GM12801 (cell line): ENCODE data around the gene SUSD3.

ENCODE experiments used
- TF ChIP-seq, protein P1 (sequence below): IDR thresholded peaks from one replicate; pipeline ENCODE4 v1.5.1; 2011; ENCODE audit warnings: control low read depth; ENCODE audit not compliant: insufficient read length; ENCODE audit errors: extremely low read depth

Gene SUSD3

DNA sequence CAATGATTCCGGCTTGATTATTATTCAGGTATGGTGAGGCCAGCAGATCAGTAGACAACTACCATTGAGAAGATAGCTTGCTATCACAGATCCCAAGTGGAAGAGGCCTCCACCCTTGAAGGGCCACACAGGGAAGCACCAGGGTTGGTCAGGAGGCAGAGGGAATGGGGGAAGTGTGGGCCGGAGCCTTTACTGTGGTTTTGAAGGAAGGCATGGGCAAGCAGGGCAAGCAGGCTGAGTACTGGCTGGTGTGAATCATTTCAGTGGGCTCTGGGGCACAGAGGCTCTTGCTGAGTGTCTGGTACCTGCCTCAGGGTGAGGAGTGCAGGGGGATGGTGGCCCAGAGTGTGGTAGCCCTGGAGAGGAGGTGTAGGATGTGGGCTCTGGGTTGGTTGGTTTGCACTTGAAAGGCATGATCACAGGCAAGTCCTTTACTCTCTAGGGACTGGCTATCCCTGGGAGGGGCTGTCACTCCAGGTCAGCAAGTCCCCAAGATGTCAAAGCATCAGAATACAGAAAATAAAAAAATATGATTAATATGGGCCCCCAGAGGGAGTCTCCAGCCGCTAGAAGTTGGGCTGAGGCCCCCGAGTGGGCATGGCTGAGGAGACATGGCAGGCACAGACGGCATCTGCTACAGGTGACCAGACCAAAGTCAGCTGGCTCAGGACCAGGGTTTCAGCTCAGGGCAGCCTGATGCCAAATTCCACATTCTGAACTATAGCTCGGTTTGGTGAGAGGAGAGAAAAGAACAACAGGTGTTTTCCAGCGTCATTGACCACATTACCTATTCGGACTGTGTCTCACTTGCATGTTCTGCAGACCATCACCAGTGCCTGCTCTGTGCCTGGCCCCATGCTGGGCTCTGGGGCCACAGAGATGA, 9.7 kb upstream of the SUSD3 start:
- TF ChIP-seq, protein P1, sequence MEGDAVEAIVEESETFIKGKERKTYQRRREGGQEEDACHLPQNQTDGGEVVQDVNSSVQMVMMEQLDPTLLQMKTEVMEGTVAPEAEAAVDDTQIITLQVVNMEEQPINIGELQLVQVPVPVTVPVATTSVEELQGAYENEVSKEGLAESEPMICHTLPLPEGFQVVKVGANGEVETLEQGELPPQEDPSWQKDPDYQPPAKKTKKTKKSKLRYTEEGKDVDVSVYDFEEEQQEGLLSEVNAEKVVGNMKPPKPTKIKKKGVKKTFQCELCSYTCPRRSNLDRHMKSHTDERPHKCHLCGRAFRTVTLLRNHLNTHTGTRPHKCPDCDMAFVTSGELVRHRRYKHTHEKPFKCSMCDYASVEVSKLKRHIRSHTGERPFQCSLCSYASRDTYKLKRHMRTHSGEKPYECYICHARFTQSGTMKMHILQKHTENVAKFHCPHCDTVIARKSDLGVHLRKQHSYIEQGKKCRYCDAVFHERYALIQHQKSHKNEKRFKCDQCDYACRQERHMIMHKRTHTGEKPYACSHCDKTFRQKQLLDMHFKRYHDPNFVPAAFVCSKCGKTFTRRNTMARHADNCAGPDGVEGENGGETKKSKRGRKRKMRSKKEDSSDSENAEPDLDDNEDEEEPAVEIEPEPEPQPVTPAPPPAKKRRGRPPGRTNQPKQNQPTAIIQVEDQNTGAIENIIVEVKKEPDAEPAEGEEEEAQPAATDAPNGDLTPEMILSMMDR = no peak

DNA sequence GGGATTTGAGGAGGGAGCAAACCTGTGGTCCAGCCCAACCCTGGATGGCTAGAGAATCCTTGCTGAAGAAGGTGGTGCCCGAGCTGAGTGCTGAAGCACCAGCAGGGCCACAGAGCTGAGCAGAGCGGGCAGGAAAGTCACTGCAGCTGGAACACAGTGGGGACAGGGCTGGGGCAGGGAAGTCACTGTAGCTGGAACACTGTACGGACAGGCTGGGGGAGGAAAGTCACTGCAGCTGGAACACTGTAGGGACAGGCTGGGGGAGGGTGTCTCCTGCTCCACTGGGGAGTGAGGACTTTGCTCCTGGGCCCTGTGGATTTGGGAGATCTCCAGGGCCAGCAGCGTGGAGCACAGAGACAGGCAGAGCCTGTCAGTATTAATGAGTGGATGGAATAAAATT, 9.0 kb upstream of the SUSD3 start:
- TF ChIP-seq, protein P1 = no peak

DNA sequence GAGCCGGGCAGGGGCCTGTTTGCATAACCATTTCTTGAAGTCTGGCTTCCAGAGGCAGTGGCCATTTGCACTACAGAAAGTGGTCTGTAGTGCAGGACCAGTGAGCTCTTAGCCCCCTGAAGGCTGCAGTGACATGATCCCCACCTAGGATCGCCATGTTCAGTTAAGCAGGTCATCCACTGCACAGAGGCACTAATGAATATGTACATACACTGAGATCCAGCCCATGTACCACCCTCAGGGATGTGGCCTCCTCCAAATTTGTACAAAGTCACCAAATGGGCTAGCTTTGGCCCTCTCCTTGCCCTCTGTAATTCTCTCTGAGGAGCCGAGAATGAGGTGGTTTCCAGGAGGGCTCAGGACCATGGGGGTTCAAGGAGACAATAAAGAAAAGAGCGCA, 8.3 kb upstream of the SUSD3 start:
- TF ChIP-seq, protein P1 = no peak

DNA sequence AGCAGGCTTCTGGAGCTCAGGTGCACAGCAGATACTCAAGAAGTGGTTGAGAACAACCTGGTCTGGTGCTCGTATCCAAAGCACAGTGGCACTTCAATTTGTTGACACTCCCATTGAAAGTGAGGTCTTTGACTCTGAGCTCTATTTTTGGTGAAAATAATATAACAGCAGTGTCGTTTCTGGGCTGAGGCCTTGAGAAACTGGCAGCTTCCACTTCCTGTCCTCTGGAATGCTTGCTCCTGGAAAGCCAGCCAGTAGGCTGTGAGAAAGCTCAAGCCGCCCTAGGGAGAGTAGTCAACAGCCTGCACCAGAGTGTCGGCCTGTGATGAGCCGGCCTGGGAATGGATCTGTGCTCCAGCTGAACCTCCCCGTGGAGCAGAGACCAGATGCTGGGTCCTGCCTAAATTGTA, 6.8 kb upstream of the SUSD3 start:
- TF ChIP-seq, protein P1 = no peak

DNA sequence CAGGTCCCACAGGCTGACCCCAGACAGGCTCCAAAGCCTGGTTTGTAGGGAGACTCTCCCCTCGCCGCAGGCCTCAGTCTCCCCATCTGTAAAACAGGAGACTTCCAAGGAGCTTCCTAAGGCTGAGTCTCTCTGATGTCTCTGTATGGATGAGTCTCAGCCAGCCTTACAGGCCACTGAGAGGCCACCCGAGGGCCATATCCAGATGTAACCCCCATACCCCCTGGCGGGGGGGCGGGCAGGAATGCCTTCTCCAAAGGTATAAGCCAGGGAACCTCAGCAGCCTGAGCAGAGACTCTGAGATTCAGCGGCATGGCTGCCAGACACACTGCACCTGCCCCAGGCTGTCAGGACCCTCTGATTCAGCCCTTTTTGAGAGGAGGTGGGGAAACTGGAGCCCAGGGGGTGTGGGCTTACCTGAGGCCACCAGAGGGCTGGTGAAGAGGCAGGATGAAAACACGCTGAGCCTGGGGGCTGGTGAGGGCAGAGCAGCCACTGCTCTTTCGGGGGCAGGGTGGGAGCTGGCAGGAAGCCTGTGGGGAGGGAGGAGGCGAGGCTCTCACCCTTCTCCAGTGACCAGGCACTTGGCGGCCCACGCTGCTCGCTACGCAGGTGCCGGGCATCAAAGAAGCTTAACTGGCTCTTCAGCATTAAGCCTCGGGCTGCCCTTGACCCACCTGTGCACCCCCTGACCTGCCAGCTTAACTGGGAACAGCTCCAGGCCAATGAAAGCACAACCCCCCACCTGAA, 5.5 kb upstream of the SUSD3 start:
- TF ChIP-seq, protein P1 = no peak

DNA sequence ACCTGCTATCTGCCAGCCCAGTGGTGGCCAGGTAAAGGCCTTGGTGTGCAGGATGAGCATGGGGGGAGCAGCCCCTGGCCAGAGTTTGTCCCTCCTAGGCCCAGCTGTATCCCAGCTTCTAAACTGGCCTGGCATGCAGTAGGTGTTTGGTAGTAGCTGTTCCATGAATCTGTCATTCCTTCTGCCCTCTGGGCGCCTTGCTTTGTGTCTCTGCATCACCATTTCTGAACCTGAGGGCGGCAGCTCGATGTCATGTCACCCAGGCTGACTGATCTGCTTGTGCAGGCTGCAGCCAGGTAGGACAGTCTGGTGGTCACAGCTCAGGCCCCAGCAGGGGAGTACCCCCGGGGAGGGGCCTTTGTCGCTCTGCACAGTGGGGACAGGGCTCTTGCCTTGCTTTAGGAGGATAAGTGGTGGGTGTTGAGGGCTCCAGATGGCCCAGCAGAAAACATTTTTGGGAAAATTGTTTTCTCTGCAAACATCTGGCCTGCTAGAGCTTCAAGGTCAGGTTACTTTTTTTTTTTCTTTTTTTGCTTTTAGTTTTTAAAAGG, 4.6 kb upstream of the SUSD3 start:
- TF ChIP-seq, protein P1 = no peak
